HG02798 (cell line): ENCODE measurements around the gene HELZ.
"Not testable (repeated sequence)": the region's sequence is repeated elsewhere in the genome, so short reads cannot be mapped to it uniquely, and the experiment has no call there.

Experiments
- ATAC-seq: cut with Tn5 transposase; IDR thresholded peaks from one replicate; pipeline ENCODE4 v1.9.1; 2021; ENCODE audit warnings: mild to moderate bottlenecking; ENCODE audit not compliant: unreplicated experiment, poor library complexity

Gene HELZ

GRCh38 chr17:67151717-67152116, 93.3 kb downstream of the HELZ start:
- no peak for ATAC-seq

GRCh38 chr17:67150826-67151225, 94.2 kb downstream of the HELZ start:
- no peak for ATAC-seq

- ATAC-seq = no peak
These were observed 96.6 kb downstream of the HELZ start for GRCh38 chr17:67148352-67148751.

GRCh38 chr17:67145183-67145805, 99.7 kb downstream of the HELZ start:
- ATAC-seq = no peak

GRCh38 chr17:67143318-67143717, 101.7 kb downstream of the HELZ start:
- ATAC-seq = no peak

GRCh38 chr17:67142030-67142429, 103.0 kb downstream of the HELZ start:
- not testable (repeated sequence) for ATAC-seq

- ATAC-seq = no peak
These were observed 105.0 kb downstream of the HELZ start for GRCh38 chr17:67139784-67140665.

GRCh38 chr17:67139289-67139688, 105.7 kb downstream of the HELZ start:
- no peak for ATAC-seq

GRCh38 chr17:67138392-67138791, 106.6 kb downstream of the HELZ start:
- ATAC-seq = no peak

- no peak for ATAC-seq
These were observed 107.1 kb downstream of the HELZ start for GRCh38 chr17:67137860-67138259.

GRCh38 chr17:67137026-67137370, 108.0 kb downstream of the HELZ start:
- no peak for ATAC-seq

- no peak for ATAC-seq
These were observed 108.6 kb downstream of the HELZ start for GRCh38 chr17:67136191-67137025.

- no peak for ATAC-seq
These were observed 111.8 kb downstream of the HELZ start for GRCh38 chr17:67133161-67133560.

- ATAC-seq = no peak
These were observed 112.6 kb downstream of the HELZ start for GRCh38 chr17:67132366-67132765.

- ATAC-seq = no peak
These were observed 114.2 kb downstream of the HELZ start for GRCh38 chr17:67130768-67131167.

- ATAC-seq = no peak
These were observed 115.7 kb downstream of the HELZ start for GRCh38 chr17:67129283-67129682.

- no peak for ATAC-seq
These were observed 116.3 kb downstream of the HELZ start for GRCh38 chr17:67128700-67129099.

GRCh38 chr17:67127925-67128324, 117.1 kb downstream of the HELZ start:
- ATAC-seq = no peak

GRCh38 chr17:67126983-67127382, 118.0 kb downstream of the HELZ start:
- ATAC-seq = no peak

GRCh38 chr17:67126543-67126942, 118.5 kb downstream of the HELZ start:
- not testable (repeated sequence) for ATAC-seq

GRCh38 chr17:67125924-67126323, 119.1 kb downstream of the HELZ start:
- no peak for ATAC-seq
